ENCODE measurements around the gene DIPK1B. TPM values are rescaled to one million over a fixed set of nuclear protein-coding genes. Genes with fewer than 3 reads are reported as not detected.

Gene DIPK1B
- total RNA-seq, 2 donors from 2014 or later = 2.0 to 25.7 TPM

GRCh38 chr9:136682710-136683109 lies 29.7 kb upstream of the DIPK1B start:
- H3K4me1 ChIP-seq = peaks cover 60% of the 10 kb centered on the region
- DNase-seq (no peak), ATAC-seq (no peak)
- WGBS, 2 donors = 81 to 100% methylated on average over 1 to 9 of the region's 10 CpGs
- no peak overlapping the region for H3K27ac ChIP-seq
- TF ChIP-seq POLR2A (IDR thresholded peaks at IDR 0.05) (no peak), CTCF (IDR thresholded peaks at IDR 0.05) (no peak)
- H3K9me3 ChIP-seq = no peaks in the 10 kb centered on the region
- H3K36me3 ChIP-seq (replicated peaks in 1 of 2; ENCODE audit: insufficient read depth in 1 of 2, low read depth in 2 of 2) = no peaks in the 10 kb centered on the region
- H3K4me3 ChIP-seq = no peak overlapping the region
- no peaks in the 10 kb centered on the region for H3K27me3 ChIP-seq
- intact Hi-C loops (cut with DNase I) = no loop called here

GRCh38 chr9:136683173-136683745 lies 29.1 kb upstream of the DIPK1B start:
- WGBS, 2 donors = 89 to 94% methylated on average over 11 to 16 of the region's 16 CpGs

GRCh38 chr9:136683755-136684154 lies 28.6 kb upstream of the DIPK1B start:
- TF ChIP-seq CTCF (IDR thresholded peaks at IDR 0.05) (no peak), POLR2A (IDR thresholded peaks at IDR 0.05) (no peak)
- WGBS, 2 donors = 81 to 91% methylated on average over 7 to 14 of the region's 14 CpGs
- ATAC-seq = no peak
- intact Hi-C loops (cut with DNase I) = no loop called here
- no peaks in the 10 kb centered on the region for H3K36me3 ChIP-seq (replicated peaks in 1 of 2; ENCODE audit: insufficient read depth in 1 of 2, low read depth in 2 of 2)
- H3K9me3 ChIP-seq = no peaks in the 10 kb centered on the region
- no peaks in the 10 kb centered on the region for H3K27me3 ChIP-seq
- H3K27ac ChIP-seq = no peak overlapping the region
- H3K4me1 ChIP-seq = peaks cover 65% of the 10 kb centered on the region
- H3K4me3 ChIP-seq = no peak overlapping the region
- DNase-seq = peak in 1 of 4 donors; percentile 21

More at GRCh38 chr9:136683173-136683745, 29.1 kb upstream of the DIPK1B start:
- H3K36me3 ChIP-seq (replicated peaks in 1 of 2; ENCODE audit: insufficient read depth in 1 of 2, low read depth in 2 of 2) = no peaks in the 10 kb centered on the region
- intact Hi-C loops (cut with DNase I) = no loop called here
- no peaks in the 10 kb centered on the region for H3K9me3 ChIP-seq
- TF ChIP-seq CTCF (IDR thresholded peaks at IDR 0.05) = no peak
- no peak for TF ChIP-seq POLR2A (IDR thresholded peaks at IDR 0.05)
- H3K4me3 ChIP-seq = no peak overlapping the region
- H3K27ac ChIP-seq = no peak overlapping the region
- H3K4me1 ChIP-seq = peaks cover 65% of the 10 kb centered on the region
- DNase-seq (no peak), ATAC-seq (no peak)
- no peaks in the 10 kb centered on the region for H3K27me3 ChIP-seq

- no peaks in the 10 kb centered on the region for H3K27me3 ChIP-seq
- ATAC-seq = no peak
- no peak overlapping the region for H3K27ac ChIP-seq
- H3K36me3 ChIP-seq (replicated peaks in 1 of 2; ENCODE audit: insufficient read depth in 1 of 2, low read depth in 2 of 2) = no peaks in the 10 kb centered on the region
- intact Hi-C loops (cut with DNase I) = no loop called here
- 79 to 86% methylated on average over 1 to 15 of the region's 15 CpGs for WGBS, 2 donors
- TF ChIP-seq CTCF (IDR thresholded peaks at IDR 0.05) (no peak), POLR2A (IDR thresholded peaks at IDR 0.05) (no peak)
- no peaks in the 10 kb centered on the region for H3K9me3 ChIP-seq
- no peak for DNase-seq
- H3K4me1 ChIP-seq = peaks cover 70% of the 10 kb centered on the region
- H3K4me3 ChIP-seq = no peak overlapping the region
Observed at GRCh38 chr9:136684339-136684738, 28.0 kb upstream of the DIPK1B start.

- TF ChIP-seq CTCF (IDR thresholded peaks at IDR 0.05) = no peak
- TF ChIP-seq POLR2A (IDR thresholded peaks at IDR 0.05) = no peak
- DNase-seq = peak in 1 of 4 donors; percentile 32
- Histone ChIP-seq H3K36me3 (replicated peaks in 1 of 2; ENCODE audit: insufficient read depth in 1 of 2, low read depth in 2 of 2) (no peaks in the 10 kb centered on the region), H3K4me1 (peaks cover 71% of the 10 kb centered on the region), H3K27me3 (no peaks in the 10 kb centered on the region), H3K27ac (peak overlapping the region in 1 of 4 donors; percentile 97), H3K4me3 (no peak overlapping the region), H3K9me3 (no peaks in the 10 kb centered on the region)
- intact Hi-C loops (cut with DNase I) = no loop called here
- ATAC-seq = no peak
- 73 to 74% methylated on average over 15 of the region's 15 CpGs for WGBS, 2 donors
Observed at GRCh38 chr9:136684799-136685198, 27.6 kb upstream of the DIPK1B start.
